PC-9 (cell line): ENCODE data around the gene COG4.

ENCODE experiments used
- CTCF ChIP-seq: fragments of 200-600 bp; sonication (generic); conservative IDR thresholded peaks from 2 replicates; pipeline ENCODE4 v1.6.1; 2017; ENCODE audit warnings: mixed run types, antibody characterized with exemption, mild to moderate bottlenecking, moderate library complexity
- EZH2 ChIP-seq: fragments of 200-600 bp; sonication (generic); IDR thresholded peaks from 2 replicates; pipeline ENCODE4 v1.8.0; 2017; ENCODE audit warnings: antibody characterized with exemption, low read depth

- TF ChIP-seq CTCF, result no peak
- no peak for TF ChIP-seq EZH2
These were observed 29.3 kb upstream of the COG4 start for GRCh38 chr16:70552675-70553074.
